Endothelial cell (in vitro differentiated cells): ENCODE data around the gene KDM1A. TPM values are rescaled to one million over a fixed set of nuclear protein-coding genes. Genes with fewer than 3 reads are reported as not detected.
A peak's percentile ranks its signal among the peaks of the same experiment; 100 is the strongest.

Experiments used
- DNase-seq: peaks from one replicate; pipeline ENCODE4 v3.0.0; 2021; ENCODE audit warnings: low spot score
- H3K27ac Mint-ChIP-seq: one replicate; pipeline ENCODE4 v1.8.0; 2021; ENCODE audit warnings: mixed read lengths, inconsistent platforms; ENCODE audit not compliant: unreplicated experiment
- H3K27me3 Mint-ChIP-seq: one replicate; pipeline ENCODE4 v1.8.0; 2021; ENCODE audit warnings: mild to moderate bottlenecking, moderate library complexity, mixed read lengths, inconsistent platforms; ENCODE audit not compliant: unreplicated experiment
- H3K36me3 Mint-ChIP-seq: one replicate; pipeline ENCODE4 v1.8.0; 2021; ENCODE audit warnings: mild to moderate bottlenecking, low read depth, mixed read lengths, inconsistent platforms; ENCODE audit not compliant: unreplicated experiment
- H3K4me1 Mint-ChIP-seq: one replicate; pipeline ENCODE4 v1.8.0; 2021; ENCODE audit warnings: mild to moderate bottlenecking, mixed read lengths, inconsistent platforms; ENCODE audit not compliant: unreplicated experiment
- H3K4me3 Mint-ChIP-seq: one replicate; pipeline ENCODE4 v1.8.0; 2021; ENCODE audit warnings: mild to moderate bottlenecking, mixed read lengths, inconsistent platforms; ENCODE audit not compliant: unreplicated experiment
- H3K9me3 Mint-ChIP-seq: one replicate; pipeline ENCODE4 v1.8.0; 2021; ENCODE audit warnings: mixed read lengths, inconsistent platforms; ENCODE audit not compliant: unreplicated experiment
- CTCF ChIP-seq: fragments of 200-600 bp; sonication (generic); IDR thresholded peaks from one replicate; pipeline ENCODE4 v1.5.0; 2021; ENCODE audit warnings: antibody characterized with exemption; ENCODE audit not compliant: unreplicated experiment
- total RNA-seq: library from RNA; stranded (reverse); fragmentation: NEBNext Ultra II Directional; extraction: Animal tissue kit (Norgen Biotek cat#: 25700); gene quantifications from one replicate; pipeline ENCODE4 v1.2.1, GENCODE V29; 2021; ENCODE audit not compliant: unreplicated experiment

The KDM1A gene
- total RNA-seq, 1 donor from 2014 or later: 105 TPM

GRCh38 chr1:23091545-23091944 lies 72.3 kb downstream of the KDM1A start:
- peaks cover 5% of the 10 kb centered on the region for H3K4me1 Mint-ChIP-seq
- H3K36me3 Mint-ChIP-seq: peaks cover 51% of the 10 kb centered on the region
- peaks cover 3% of the 10 kb centered on the region for H3K27me3 Mint-ChIP-seq
- DNase-seq: no peak
- no peak overlapping the region for H3K27ac Mint-ChIP-seq
- TF ChIP-seq CTCF: no peak
- no peaks in the 10 kb centered on the region for H3K9me3 Mint-ChIP-seq
- H3K4me3 Mint-ChIP-seq: peak overlapping the region; percentile 18

- Mint-ChIP-seq H3K27me3 (peaks cover 2% of the 10 kb centered on the region), H3K4me1 (no peaks in the 10 kb centered on the region), H3K9me3 (no peaks in the 10 kb centered on the region), H3K4me3 (no peak overlapping the region), H3K36me3 (peaks cover 42% of the 10 kb centered on the region), H3K27ac (no peak overlapping the region)
- TF ChIP-seq CTCF: no peak
- DNase-seq: no peak
These were observed 73.2 kb downstream of the KDM1A start for GRCh38 chr1:23092447-23092846.

- Mint-ChIP-seq H3K27ac (no peak overlapping the region), H3K4me3 (no peak overlapping the region), H3K9me3 (no peaks in the 10 kb centered on the region), H3K36me3 (peaks cover 23% of the 10 kb centered on the region), H3K27me3 (peaks cover 1% of the 10 kb centered on the region), H3K4me1 (peaks cover 34% of the 10 kb centered on the region)
- TF ChIP-seq CTCF: no peak
- DNase-seq: no peak
These were observed 78.0 kb downstream of the KDM1A start for GRCh38 chr1:23097316-23097715.

- peaks cover 2% of the 10 kb centered on the region for H3K27me3 Mint-ChIP-seq
- H3K9me3 Mint-ChIP-seq: no peaks in the 10 kb centered on the region
- peak overlapping the region; percentile 70 for H3K27ac Mint-ChIP-seq
- H3K36me3 Mint-ChIP-seq: peaks cover 17% of the 10 kb centered on the region
- peak; percentile 88 for TF ChIP-seq CTCF
- DNase-seq: peak; percentile 61
- peaks cover 45% of the 10 kb centered on the region for H3K4me1 Mint-ChIP-seq
- H3K4me3 Mint-ChIP-seq: no peak overlapping the region
These were observed 79.3 kb downstream of the KDM1A start for GRCh38 chr1:23098463-23099170.

GRCh38 chr1:23099171-23099536 lies 79.9 kb downstream of the KDM1A start:
- peaks cover 45% of the 10 kb centered on the region for H3K4me1 Mint-ChIP-seq
- peaks cover 2% of the 10 kb centered on the region for H3K27me3 Mint-ChIP-seq
- no peak for DNase-seq
- no peak overlapping the region for H3K4me3 Mint-ChIP-seq
- no peak for TF ChIP-seq CTCF
- H3K27ac Mint-ChIP-seq: peak overlapping the region; percentile 70
- H3K9me3 Mint-ChIP-seq: no peaks in the 10 kb centered on the region
- peaks cover 12% of the 10 kb centered on the region for H3K36me3 Mint-ChIP-seq
